GM12801 (cell line): ENCODE data around the gene PCNX3.

Experiments used
- CTCF ChIP-seq: IDR thresholded peaks from one replicate; pipeline ENCODE4 v1.5.1; 2011; ENCODE audit warnings: control low read depth; ENCODE audit not compliant: insufficient read length; ENCODE audit errors: extremely low read depth

Gene PCNX3

GRCh38 chr11:65615229-65615949 is at the start of gene PCNX3:
Gene PCNX3, plus strand, starts transcription at chr11:65615776. Its CDS starts 536 bp downstream, at chr11:65616312.
- no peak for TF ChIP-seq CTCF

- no peak for TF ChIP-seq CTCF
Observed at GRCh38 chr11:65569164-65569972, 46.2 kb upstream of the PCNX3 start.

GRCh38 chr11:65569973-65570918 is 45.3 kb upstream of the PCNX3 start, which contains the start of gene ZNRD2:
Gene ZNRD2, plus strand, starts transcription at chr11:65570477. Its CDS starts 15 bp downstream, at chr11:65570492.
- no peak for TF ChIP-seq CTCF

GRCh38 chr11:65571420-65571819 is 44.2 kb upstream of the PCNX3 start:
- no peak for TF ChIP-seq CTCF

- no peak for TF ChIP-seq CTCF
Observed at GRCh38 chr11:65571940-65572339, 43.6 kb upstream of the PCNX3 start.

- no peak for TF ChIP-seq CTCF
Observed at GRCh38 chr11:65572356-65573051, 43.1 kb upstream of the PCNX3 start, which contains the start of gene FAM89B. Gene FAM89B, plus strand, starts transcription at chr11:65572538. Its CDS starts 132 bp downstream, at chr11:65572670.
